GM19452 (cell line): ENCODE data around the gene ITGAE.

Source experiments
- ATAC-seq: cut with Tn5 transposase; IDR thresholded peaks from one replicate; pipeline ENCODE4 v1.9.1; 2021; ENCODE audit not compliant: unreplicated experiment

The ITGAE gene

DNA sequence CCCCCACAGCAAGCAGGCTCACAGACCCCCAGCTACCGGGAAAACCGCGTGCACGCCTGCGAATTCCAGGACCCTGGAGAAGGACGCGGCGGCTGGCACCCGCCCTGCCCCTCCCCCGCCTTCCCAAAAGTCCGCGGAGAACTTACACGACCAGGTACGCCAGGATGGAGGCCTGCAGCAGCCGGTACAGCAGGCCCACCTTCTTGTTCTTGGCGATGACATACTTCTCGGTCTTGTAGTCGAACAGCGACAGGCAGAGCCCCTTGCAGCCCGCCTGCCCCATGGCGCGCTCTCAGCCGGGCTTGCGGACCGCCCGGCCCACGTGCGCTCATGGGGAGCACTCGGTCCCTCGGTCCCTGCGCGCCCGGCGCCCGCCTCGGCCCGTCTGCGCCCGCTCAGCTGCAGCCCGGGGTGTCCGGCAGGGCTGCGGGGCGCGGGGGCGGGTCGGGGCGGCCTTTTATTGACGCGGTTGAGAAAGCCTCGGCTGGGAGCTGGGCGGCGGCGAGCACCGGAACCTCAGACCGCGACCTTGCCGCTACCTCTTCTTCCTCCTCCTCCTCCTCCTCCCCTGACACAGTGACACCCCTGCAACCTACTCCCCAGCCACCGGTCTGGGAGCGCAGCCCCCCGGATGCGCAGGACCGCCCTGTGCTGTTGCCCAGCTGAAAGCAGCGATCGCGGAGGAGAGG lies 105.1 kb downstream of the ITGAE start, which contains the start of gene P2RX5:
P2RX5 (minus strand) TSS at position 433 of the 689 bp plus-strand sequence; CDS start at position 283, 150 bp downstream.
- no peak for ATAC-seq

DNA sequence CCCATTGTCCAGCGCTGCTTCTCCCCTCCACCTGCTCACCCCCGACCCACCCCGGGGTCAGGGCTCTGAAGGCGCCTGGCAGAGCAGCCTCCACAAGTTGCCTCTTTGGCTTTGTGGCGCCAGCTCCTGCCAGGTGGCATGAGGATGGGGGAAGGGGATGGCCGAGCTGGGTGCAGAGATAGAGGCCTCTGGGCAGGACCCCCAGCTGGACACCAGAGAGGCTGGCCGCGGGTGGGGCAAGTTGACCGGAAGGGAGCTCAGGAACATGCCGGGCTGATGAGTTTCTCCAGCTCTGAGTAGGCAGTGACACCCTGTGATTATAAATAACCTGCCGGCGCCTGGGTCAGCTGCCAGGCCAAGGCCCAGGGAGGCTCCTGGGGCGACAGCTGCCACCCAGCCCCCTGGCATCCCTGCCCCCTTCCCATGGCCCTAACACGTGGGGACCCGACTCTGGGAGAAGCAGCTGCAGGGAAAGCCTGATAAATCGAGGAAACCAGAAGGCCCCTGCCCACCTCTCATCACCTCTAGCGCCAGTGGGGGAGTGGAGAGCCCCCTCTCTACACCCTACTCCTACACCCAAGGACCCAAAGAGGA lies 105.8 kb downstream of the ITGAE start:
- no peak for ATAC-seq

- peak; percentile 73 for ATAC-seq
Measured at GRCh38 chr17:3693829-3694231, 107.2 kb downstream of the ITGAE start.

GRCh38 chr17:3693141-3693540 lies 107.8 kb downstream of the ITGAE start:
- no peak for ATAC-seq

GRCh38 chr17:3692346-3692745 lies 108.6 kb downstream of the ITGAE start:
- no peak for ATAC-seq

DNA sequence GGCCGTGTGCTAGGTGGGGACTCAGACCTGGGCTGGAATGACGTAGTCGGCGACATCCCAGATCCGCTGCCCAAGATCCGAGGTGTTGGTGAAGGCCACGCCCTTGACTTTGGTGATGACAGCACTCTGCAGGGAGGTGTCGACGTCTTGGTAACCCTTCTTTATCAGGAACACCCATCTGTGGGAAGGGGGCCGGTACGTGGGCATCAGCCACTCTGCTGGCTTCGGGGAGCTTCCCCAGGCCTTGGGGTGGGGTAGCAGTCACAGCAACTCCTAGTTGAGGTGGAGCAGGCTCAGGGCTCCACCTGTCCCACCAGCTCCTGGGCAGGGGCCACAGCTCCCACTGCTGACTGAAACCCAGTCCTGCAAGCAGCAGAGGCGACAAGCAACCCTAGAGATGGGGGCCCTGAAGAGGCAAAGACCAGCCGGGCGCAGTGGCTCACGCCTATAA lies 109.3 kb downstream of the ITGAE start:
- no peak for ATAC-seq

DNA sequence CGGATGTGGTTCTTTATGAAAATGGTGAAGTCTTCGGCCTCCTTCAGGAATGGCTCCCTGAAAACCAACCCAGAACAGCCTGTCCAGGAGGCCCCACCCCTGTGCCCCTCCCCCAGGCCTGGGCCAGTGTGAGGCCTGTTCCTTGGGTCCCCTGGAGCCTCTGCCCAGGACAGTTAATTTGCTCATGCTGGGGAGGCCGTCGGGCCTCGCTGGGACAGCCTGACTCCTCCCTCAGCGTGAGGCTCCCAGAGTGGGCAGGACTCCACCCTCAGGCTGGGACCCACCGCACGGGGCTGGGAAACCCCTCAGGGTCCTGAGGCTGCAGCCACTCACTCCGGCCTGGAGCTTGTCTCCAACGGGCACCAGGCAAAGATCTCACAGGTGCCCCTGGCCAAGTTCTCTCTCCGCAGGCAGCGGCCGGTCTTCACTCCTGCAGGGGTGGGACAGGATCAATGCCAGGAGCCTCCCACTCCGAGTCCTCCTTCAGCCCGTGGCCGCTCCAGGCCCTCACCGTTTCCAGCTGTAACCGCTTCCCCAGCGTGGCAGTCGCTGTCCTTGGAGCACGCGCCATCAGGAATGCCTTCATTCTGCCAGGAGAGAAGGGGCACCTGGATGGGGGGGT lies 110.8 kb downstream of the ITGAE start:
- no peak for ATAC-seq

GRCh38 chr17:3689262-3690093 lies 111.5 kb downstream of the ITGAE start:
- no peak for ATAC-seq

GRCh38 chr17:3688852-3689261 lies 112.1 kb downstream of the ITGAE start:
- no peak for ATAC-seq

GRCh38 chr17:3688027-3688553 lies 112.9 kb downstream of the ITGAE start:
- no peak for ATAC-seq

DNA sequence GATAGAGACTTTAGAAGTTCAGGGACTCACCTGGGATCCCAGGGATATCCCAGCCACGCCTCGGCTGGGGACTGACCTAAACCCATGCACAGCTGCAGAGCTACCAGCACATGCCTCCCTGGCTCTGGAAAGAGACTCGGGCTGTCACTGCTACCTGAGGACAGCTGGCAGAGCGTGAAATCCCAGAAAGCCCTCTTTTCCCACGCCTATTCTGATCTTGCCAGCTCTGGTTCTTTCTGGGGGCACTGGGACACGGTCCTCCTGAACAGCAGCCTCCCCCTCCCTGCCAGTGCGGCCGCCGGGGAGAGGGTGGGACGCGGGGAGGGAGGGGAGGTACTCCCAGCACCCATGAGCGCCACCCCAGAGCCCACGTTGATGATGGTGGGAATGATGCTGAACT lies 115.8 kb downstream of the ITGAE start:
- ATAC-seq: no peak

- no peak for ATAC-seq
Measured at GRCh38 chr17:3683054-3683511, 117.9 kb downstream of the ITGAE start.

- ATAC-seq: no peak
Measured at GRCh38 chr17:3682033-3682432, 119.0 kb downstream of the ITGAE start.

DNA sequence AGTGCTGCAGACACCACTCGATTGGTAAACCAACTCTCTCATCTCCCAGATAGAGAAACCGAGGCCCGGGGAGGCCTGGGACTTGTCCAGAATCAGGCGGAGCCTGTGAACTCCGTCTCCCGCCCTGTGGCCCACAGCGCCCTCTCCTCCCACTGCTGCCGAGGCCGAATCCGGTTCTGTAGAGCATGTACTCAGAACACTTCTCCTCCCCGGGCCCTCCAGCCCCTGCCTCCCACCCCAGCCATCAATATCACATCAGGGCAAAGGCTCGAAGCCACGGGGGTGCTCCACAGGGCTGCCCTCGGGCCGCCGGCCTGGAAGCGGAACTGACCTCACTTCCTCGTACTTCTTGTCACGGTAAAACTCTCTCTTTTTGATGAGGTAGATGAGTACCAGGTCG lies 119.4 kb downstream of the ITGAE start:
- ATAC-seq: no peak

DNA sequence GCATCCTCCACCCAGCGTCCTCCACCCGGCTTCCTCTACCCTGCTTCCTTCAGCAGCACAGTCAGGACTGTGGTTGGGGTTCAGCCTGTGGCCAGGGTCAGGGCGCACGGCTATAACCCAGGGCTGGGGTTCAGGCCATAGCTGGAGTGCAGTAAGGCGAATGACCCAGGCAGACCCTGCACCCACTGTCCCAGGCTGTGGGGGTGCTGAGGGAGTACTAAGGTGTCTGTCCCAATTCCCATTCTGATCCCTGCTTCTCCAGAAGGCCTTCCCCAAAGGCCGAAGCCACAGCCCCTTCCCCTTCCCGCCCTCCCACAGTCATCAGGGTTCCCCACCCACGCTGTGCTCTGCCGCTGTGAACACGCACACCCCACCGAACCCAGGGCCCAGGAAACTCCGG lies 119.9 kb downstream of the ITGAE start:
- ATAC-seq: no peak

DNA sequence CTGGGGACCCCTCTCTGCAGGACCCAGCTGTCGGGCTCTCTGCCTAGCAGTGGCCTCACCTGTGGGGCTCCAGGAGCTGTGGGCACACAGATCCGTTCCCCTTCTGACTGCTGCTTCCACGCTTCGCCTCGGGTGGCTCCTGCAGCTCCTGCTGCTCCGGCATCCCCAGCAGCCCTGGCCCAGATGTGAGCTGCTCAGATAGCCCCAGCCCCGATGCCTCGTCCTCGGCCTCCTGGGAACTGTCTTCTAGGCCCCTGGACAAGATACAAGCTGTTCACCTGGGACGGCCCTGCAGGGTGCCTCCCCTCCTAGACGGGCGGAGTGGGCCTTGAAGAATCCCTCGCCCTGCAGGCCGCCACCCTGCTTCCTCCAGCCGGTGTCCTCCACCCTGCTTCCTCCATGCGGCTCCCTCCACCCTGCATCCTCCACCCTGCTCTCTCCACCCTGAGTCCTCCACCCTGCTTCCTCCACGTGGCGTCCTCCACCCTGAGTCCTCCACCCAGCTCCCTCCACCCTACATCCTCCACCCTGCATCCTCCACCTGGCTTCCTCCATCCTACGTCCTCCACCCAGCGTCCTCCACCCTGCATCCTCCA lies 121.4 kb downstream of the ITGAE start:
- no peak for ATAC-seq

DNA sequence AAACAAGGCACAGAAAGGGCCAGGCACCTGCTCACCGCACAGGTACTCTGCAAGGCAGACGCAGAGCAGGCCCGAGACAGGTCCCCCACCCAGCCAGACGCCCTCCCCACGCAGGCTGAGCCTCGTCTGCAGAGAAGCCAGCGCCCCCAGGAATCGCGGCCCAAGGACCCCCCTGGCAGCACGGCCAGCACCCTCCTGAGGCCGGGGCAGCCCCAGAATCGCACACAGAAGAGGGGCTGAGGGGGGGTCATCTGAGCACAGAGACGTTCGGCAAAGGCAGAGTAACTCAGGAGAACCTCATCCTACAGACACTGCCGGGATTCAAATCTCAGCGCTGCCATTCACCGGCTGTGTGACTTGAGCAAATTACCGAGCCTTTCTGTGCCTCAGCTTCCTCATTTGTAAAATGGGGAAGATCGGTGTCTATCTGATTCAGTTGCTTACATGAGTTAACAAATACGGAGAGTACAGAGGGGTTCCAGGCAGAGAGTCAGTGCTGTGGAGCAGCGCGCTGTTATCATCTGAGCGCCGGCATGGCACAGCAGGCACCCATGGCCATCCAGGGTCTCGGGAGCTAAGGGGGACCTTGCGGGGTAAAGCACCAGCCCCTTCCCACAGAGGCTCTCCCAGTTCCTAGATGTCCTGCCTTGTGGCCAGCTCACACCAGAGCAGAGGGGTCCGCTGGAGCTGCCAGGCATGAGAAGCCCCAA lies 122.0 kb downstream of the ITGAE start:
- ATAC-seq: no peak

DNA sequence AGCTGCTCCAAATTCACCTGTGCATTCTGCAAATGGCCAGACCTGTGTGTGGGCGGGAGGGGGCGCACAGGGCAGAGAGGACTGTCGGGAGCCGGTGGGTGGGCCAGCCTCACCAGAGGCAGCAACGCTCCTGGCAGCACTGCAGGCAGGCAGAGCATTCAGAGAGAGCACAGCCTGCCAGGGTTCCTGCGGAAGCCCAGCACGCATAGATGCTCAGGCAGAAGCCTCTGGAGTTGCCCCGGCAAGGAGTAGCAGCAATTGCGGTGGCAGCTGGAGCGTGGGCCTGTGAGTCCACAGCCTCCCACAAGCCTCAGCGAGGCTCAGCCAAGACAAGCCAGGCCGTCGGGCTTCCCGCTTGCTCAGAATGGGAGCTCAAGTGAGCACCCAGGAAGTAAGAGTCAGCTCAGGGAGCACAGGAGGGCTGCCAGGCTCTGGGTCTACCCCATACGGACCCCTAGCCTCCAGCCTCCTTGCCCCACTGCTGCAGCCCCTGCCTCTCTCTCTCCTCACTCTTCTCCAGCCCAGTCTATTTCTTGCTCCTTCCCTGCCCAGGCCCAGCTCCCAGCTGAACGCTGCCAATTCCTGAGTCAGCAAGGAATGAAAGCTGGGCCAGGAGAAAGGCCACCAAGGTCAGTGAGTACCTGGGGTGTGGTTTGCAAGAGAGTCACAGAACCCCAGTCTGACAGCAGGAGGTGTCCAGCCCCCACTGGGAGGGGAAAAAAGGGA lies 122.7 kb downstream of the ITGAE start:
- ATAC-seq: no peak

DNA sequence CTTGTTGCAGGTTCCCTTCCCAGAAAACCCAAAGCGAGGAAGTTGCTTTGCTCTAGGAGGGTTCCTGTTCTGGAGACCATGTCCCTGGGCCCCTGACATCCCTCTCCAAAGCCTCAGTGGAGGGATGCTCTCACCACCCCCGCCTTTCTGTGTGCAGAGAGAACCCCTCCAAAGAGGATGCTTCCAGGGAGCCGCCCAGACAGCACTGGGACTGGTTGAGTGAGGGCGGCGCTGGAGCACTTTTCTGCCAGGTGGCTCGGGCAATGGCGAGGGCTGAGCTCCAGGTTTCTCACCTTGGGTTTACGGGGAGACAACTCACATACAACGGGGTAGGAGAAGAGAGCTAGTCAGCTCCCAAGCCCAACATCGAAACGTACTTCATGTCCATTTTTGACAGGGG lies 125.1 kb downstream of the ITGAE start:
- no peak for ATAC-seq
